Fibroblast of pulmonary artery (primary cell): ENCODE data around the gene LIPE.

ENCODE experiments used
- DNase-seq: peaks from one replicate; pipeline ENCODE4 v3.0.0-alpha.2; 2010; ENCODE audit warnings: low read depth
- H3K4me3 ChIP-seq: replicated peaks from 2 replicates; pipeline ENCODE4 v1.5.1; 2011; ENCODE audit warnings: low read depth, mild to moderate bottlenecking, control low read depth, low read length, moderate library complexity
- CTCF ChIP-seq: IDR thresholded peaks from 2 replicates; pipeline ENCODE4 v1.5.1; 2011; ENCODE audit warnings: mild to moderate bottlenecking, control low read depth, low read length, inconsistent platforms; ENCODE audit errors: missing control alignments

The LIPE gene

GRCh38 chr19:42360787-42361544, 66.2 kb downstream of the LIPE start:
- no peak for TF ChIP-seq CTCF
- DNase-seq, result no peak
- H3K4me3 ChIP-seq, result no peak overlapping the region

GRCh38 chr19:42357290-42357689, 69.9 kb downstream of the LIPE start:
- H3K4me3 ChIP-seq, result no peak overlapping the region
- DNase-seq, result no peak
- TF ChIP-seq CTCF, result no peak

- TF ChIP-seq CTCF, result no peak
- no peak for DNase-seq
- H3K4me3 ChIP-seq, result no peak overlapping the region
These were observed 70.5 kb downstream of the LIPE start for GRCh38 chr19:42356686-42357085.

- H3K4me3 ChIP-seq, result no peak overlapping the region
- DNase-seq, result no peak
- no peak for TF ChIP-seq CTCF
These were observed 71.3 kb downstream of the LIPE start for GRCh38 chr19:42355896-42356295.

GRCh38 chr19:42353341-42354015, 73.7 kb downstream of the LIPE start:
- no peak overlapping the region for H3K4me3 ChIP-seq
- no peak for DNase-seq
- TF ChIP-seq CTCF, result no peak

- no peak overlapping the region for H3K4me3 ChIP-seq
- DNase-seq, result peak; percentile 15
- TF ChIP-seq CTCF, result no peak
These were observed 74.6 kb downstream of the LIPE start for GRCh38 chr19:42352301-42353259.
